ENCODE results near the gene ASCC3. TPM values are rescaled to one million over a fixed set of nuclear protein-coding genes. Genes with fewer than 3 reads are reported as not detected.

Gene ASCC3
- total RNA-seq, 1 experiment from 2014 or later, result 45.6 TPM

DNA sequence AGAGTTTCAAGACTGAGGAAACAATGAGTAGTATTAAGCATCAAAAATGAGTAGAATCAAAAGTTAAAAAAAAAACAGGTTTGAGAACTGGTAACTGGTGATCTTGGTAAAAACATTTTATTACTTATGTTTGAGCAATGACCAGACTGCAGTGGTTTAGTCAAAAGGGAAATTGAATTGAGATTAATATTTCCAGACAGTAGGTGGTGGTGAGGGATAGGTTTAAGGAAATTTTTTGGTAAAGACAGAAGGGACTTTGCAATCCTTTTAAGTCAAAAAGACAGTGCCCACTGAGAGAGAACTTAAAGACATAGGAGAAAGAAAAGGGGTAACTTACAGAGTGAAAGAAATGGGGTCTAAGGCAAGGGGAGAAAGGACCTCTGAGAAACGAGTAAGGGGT lies 156.9 kb downstream of the ASCC3 start:
- H3K4me3 Mint-ChIP-seq (ENCODE audit: low read depth, unreplicated experiment), result no peak overlapping the region
- DNase-seq, result no peak
- CTCF ChIA-PET, result no interaction called here
- no peaks in the 10 kb centered on the region for H3K9me3 Mint-ChIP-seq (ENCODE audit: low read depth, unreplicated experiment)
- peaks cover 12% of the 10 kb centered on the region for H3K4me1 Mint-ChIP-seq (ENCODE audit: low read depth, unreplicated experiment)
- no peaks in the 10 kb centered on the region for H3K36me3 Mint-ChIP-seq (ENCODE audit: insufficient read depth, unreplicated experiment)
- no peaks in the 10 kb centered on the region for H3K27me3 Mint-ChIP-seq (ENCODE audit: unreplicated experiment)
- no TSS peak for BruUV-seq (replicated peaks)
- H3K27ac Mint-ChIP-seq (ENCODE audit: unreplicated experiment), result no peak overlapping the region
- intact Hi-C loops (cut with micrococcal nuclease; ENCODE audit: unreplicated experiment), result no loop called here
- TF ChIP-seq, protein P1, sequence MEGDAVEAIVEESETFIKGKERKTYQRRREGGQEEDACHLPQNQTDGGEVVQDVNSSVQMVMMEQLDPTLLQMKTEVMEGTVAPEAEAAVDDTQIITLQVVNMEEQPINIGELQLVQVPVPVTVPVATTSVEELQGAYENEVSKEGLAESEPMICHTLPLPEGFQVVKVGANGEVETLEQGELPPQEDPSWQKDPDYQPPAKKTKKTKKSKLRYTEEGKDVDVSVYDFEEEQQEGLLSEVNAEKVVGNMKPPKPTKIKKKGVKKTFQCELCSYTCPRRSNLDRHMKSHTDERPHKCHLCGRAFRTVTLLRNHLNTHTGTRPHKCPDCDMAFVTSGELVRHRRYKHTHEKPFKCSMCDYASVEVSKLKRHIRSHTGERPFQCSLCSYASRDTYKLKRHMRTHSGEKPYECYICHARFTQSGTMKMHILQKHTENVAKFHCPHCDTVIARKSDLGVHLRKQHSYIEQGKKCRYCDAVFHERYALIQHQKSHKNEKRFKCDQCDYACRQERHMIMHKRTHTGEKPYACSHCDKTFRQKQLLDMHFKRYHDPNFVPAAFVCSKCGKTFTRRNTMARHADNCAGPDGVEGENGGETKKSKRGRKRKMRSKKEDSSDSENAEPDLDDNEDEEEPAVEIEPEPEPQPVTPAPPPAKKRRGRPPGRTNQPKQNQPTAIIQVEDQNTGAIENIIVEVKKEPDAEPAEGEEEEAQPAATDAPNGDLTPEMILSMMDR (IDR thresholded peaks at IDR 0.05; ENCODE audit: unreplicated experiment), result no peak

DNA sequence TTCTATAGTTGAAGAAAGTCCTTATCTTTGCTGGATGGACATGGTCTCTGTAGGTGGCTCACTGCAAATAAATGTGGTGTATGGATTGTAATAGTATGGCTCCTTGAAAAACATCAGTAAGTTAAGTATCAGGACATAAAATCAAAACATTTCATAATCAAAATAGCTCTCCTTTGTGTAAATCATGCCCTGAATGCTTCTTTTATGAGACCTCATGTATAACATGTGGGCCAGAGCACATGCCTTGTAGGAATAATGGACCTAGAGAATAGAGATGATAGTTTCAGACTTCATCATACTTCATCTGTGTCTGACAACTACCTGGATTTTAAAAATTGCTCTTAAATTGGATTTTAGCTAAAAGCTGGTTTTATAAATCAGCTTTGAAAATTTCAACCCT lies 159.9 kb downstream of the ASCC3 start:
- Mint-ChIP-seq H3K4me1 (ENCODE audit: low read depth, unreplicated experiment) (peaks cover 12% of the 10 kb centered on the region), H3K36me3 (ENCODE audit: insufficient read depth, unreplicated experiment) (no peaks in the 10 kb centered on the region), H3K27me3 (ENCODE audit: unreplicated experiment) (no peaks in the 10 kb centered on the region), H3K9me3 (ENCODE audit: low read depth, unreplicated experiment) (no peaks in the 10 kb centered on the region), H3K27ac (ENCODE audit: unreplicated experiment) (no peak overlapping the region), H3K4me3 (ENCODE audit: low read depth, unreplicated experiment) (no peak overlapping the region)
- DNase-seq, result no peak
- CTCF ChIA-PET, result no interaction called here
- BruUV-seq (replicated peaks), result no TSS peak
- TF ChIP-seq, protein P1 (IDR thresholded peaks at IDR 0.05; ENCODE audit: unreplicated experiment), result no peak
- intact Hi-C loops (cut with micrococcal nuclease; ENCODE audit: unreplicated experiment), result no loop called here

DNA sequence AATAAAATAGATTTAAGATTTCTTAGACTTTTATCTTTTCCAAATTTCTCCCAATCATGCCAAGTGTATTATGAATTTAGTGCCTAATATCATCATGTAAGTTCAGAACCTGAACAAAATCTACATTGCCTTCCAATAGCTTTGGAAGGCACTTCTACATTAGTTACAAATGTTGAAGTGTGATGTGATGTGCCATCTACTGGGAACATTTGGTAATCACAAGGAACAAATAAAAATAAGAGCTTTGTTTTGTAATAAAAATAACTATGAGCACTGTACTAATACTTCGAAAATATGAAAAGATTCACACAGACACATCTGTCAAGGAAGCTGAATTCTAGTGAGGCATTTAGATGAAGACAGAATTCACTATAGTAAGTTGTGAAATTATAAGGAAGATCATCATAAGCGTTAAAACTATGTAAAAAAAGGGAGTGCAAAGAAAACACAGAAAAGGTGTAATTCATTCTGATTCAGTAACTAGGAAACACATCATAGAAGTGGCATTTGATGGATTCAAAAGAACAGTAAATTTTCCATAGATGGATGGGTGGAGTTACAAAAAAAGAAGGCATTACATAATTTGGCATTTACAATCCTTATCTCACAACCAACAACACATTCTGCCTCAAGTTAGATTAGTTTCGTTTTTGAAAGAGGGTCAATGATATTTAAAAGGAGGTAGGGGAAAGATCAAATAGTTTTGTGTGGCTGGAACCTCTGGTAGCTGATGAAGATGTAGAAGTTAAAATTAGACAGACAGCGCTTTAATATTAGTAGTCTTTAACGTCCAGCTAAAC lies 161.0 kb downstream of the ASCC3 start:
- H3K9me3 Mint-ChIP-seq (ENCODE audit: low read depth, unreplicated experiment), result no peaks in the 10 kb centered on the region
- CTCF ChIA-PET, result interaction anchor here (0.6 to 1.6 kb wide), 4 partner anchors 10 to 603 kb away, joined by 3 to 4 read pairs (median 3); no protein-coding TSS in a partner anchor
- TF ChIP-seq, protein P1 (IDR thresholded peaks at IDR 0.05; ENCODE audit: unreplicated experiment), result no peak
- no peak for DNase-seq
- intact Hi-C loops (cut with micrococcal nuclease; ENCODE audit: unreplicated experiment), result loop anchor here (1.0 kb wide), 2 partner anchors 42 to 613 kb away; no protein-coding TSS in a partner anchor
- peaks cover 12% of the 10 kb centered on the region for H3K4me1 Mint-ChIP-seq (ENCODE audit: low read depth, unreplicated experiment)
- no peaks in the 10 kb centered on the region for H3K27me3 Mint-ChIP-seq (ENCODE audit: unreplicated experiment)
- H3K36me3 Mint-ChIP-seq (ENCODE audit: insufficient read depth, unreplicated experiment), result no peaks in the 10 kb centered on the region
- peak overlapping the region; percentile 66 for H3K27ac Mint-ChIP-seq (ENCODE audit: unreplicated experiment)
- H3K4me3 Mint-ChIP-seq (ENCODE audit: low read depth, unreplicated experiment), result peak overlapping the region; percentile 50
- BruUV-seq (replicated peaks), result no TSS peak

DNA sequence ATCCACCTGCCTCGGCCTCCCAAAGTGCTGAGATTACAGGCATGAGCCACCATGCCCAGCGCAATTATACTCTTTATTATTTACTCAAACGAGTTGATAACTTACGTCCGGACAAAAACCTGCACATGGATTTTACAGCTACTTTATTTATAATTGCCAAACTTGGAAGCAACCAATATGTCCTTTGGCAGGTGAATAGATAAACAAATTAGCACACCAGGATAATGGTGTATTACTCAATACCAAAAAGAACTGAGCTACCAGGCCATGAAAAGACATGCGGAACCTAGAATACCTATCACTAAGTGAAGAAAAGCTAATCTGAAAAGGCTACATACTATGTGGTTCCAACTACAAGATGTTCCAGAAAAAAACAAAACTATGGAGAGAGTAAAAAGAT lies 168.1 kb downstream of the ASCC3 start:
- Mint-ChIP-seq H3K4me1 (ENCODE audit: low read depth, unreplicated experiment) (no peaks in the 10 kb centered on the region), H3K27me3 (ENCODE audit: unreplicated experiment) (no peaks in the 10 kb centered on the region), H3K27ac (ENCODE audit: unreplicated experiment) (no peak overlapping the region), H3K9me3 (ENCODE audit: low read depth, unreplicated experiment) (no peaks in the 10 kb centered on the region), H3K4me3 (ENCODE audit: low read depth, unreplicated experiment) (no peak overlapping the region), H3K36me3 (ENCODE audit: insufficient read depth, unreplicated experiment) (no peaks in the 10 kb centered on the region)
- intact Hi-C loops (cut with micrococcal nuclease; ENCODE audit: unreplicated experiment), result no loop called here
- no peak for DNase-seq
- TF ChIP-seq, protein P1 (IDR thresholded peaks at IDR 0.05; ENCODE audit: unreplicated experiment), result no peak
- BruUV-seq (replicated peaks), result no TSS peak
- CTCF ChIA-PET, result no interaction called here
